ENCODE results near the gene NANOS2. TPM values are rescaled to one million over a fixed set of nuclear protein-coding genes. Genes with fewer than 3 reads are reported as not detected.

NANOS2 gene
- polyA plus RNA-seq, 3 donors, result not detected

GRCh38 chr19:45908956-45909355, 5.6 kb downstream of the NANOS2 start:
- no peaks in the 10 kb centered on the region for H3K79me2 ChIP-seq (ENCODE audit: insufficient read depth, low read length)
- intact Hi-C loops (cut with micrococcal nuclease), result no loop called here
- H4K20me1 ChIP-seq (ENCODE audit: insufficient read depth, low read length), result no peaks in the 10 kb centered on the region
- no peaks in the 10 kb centered on the region for H3K4me1 Mint-ChIP-seq
- H3K27ac Mint-ChIP-seq, result no peak overlapping the region
- H3K4me1 ChIP-seq (ENCODE audit: control insufficient read depth in 1 of 2, insufficient read depth in 2 of 2, low read length in 2 of 2), result no peaks in the 10 kb centered on the region
- H3K27me3 ChIP-seq (ENCODE audit: control insufficient read depth in 2 of 2, insufficient read depth in 2 of 2, low read length in 2 of 2), result peaks cover 0 to 2% of the 10 kb centered on the region in 2 donors
- no peak overlapping the region for H3K27ac ChIP-seq (ENCODE audit: low read depth in 1 of 2, low read length in 2 of 2)
- H3K36me3 ChIP-seq (replicated peaks in 1 of 2; ENCODE audit: control insufficient read depth in 1 of 2, insufficient read depth in 2 of 2, low read length in 2 of 2), result no peaks in the 10 kb centered on the region
- H3K27me3 Mint-ChIP-seq (ENCODE audit: low read depth in 3 of 3), result peaks cover 21 to 47% (median 42%) of the 10 kb centered on the region in 3 donors
- WGBS (ENCODE audit: insufficient coverage), result 89% methylated on average over 4 of the region's 5 CpGs
- no peak overlapping the region for H3K9ac ChIP-seq (ENCODE audit: insufficient read depth, low read length, poor library complexity, severe bottlenecking)
- no peak for DNase-seq
- H3K4me3 ChIP-seq (replicated peaks in 1 of 3; ENCODE audit: low read depth in 2 of 3, low read length in 3 of 3), result no peak overlapping the region
- TF ChIP-seq, protein P1, sequence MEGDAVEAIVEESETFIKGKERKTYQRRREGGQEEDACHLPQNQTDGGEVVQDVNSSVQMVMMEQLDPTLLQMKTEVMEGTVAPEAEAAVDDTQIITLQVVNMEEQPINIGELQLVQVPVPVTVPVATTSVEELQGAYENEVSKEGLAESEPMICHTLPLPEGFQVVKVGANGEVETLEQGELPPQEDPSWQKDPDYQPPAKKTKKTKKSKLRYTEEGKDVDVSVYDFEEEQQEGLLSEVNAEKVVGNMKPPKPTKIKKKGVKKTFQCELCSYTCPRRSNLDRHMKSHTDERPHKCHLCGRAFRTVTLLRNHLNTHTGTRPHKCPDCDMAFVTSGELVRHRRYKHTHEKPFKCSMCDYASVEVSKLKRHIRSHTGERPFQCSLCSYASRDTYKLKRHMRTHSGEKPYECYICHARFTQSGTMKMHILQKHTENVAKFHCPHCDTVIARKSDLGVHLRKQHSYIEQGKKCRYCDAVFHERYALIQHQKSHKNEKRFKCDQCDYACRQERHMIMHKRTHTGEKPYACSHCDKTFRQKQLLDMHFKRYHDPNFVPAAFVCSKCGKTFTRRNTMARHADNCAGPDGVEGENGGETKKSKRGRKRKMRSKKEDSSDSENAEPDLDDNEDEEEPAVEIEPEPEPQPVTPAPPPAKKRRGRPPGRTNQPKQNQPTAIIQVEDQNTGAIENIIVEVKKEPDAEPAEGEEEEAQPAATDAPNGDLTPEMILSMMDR (IDR thresholded peaks at IDR 0.05), result no peak
- H2AFZ ChIP-seq (ENCODE audit: insufficient read depth, low read depth, low read length, poor library complexity, severe bottlenecking), result no peak overlapping the region
- no peaks in the 10 kb centered on the region for H3K36me3 Mint-ChIP-seq
- H3K9me3 Mint-ChIP-seq, result peaks cover 0 to 1% (median 0%) of the 10 kb centered on the region in 7 donors
- H3K4me3 Mint-ChIP-seq, result no peak overlapping the region
- H3K4me2 ChIP-seq (replicated peaks; ENCODE audit: extremely low read depth, low read length, poor library complexity, severe bottlenecking), result no peak overlapping the region
- H3K9me3 ChIP-seq (replicated peaks in 1 of 2; ENCODE audit: control insufficient read depth in 1 of 2, insufficient read depth in 1 of 2, low read length in 2 of 2), result no peaks in the 10 kb centered on the region

DNA sequence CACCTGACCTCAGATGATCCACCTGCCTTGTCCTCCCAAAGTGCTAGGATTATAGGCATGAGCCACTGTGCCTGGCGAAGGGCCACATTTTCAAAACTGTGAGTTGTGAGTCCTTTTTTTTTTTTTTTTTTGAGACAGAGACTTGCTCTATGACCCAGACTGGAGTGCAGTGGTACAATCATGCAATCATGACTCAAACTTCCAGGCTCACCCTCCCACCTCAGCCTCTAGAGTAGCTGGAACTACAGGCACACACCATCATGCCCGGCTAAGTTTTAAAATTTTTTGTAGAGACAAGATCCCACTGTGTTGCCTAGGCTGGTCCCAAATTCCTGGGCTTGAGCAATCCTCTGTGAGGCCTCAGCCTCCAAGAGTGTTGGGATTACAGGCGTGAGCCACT, 8.4 kb downstream of the NANOS2 start:
- Mint-ChIP-seq H3K4me3 (no peak overlapping the region), H3K27me3 (ENCODE audit: low read depth in 3 of 3) (peaks cover 11 to 37% (median 35%) of the 10 kb centered on the region in 3 donors), H3K9me3 (peaks cover 0 to 3% (median 0%) of the 10 kb centered on the region in 7 donors), H3K27ac (no peak overlapping the region), H3K4me1 (peaks cover 8% of the 10 kb centered on the region), H3K36me3 (no peaks in the 10 kb centered on the region)
- H3K4me1 ChIP-seq (ENCODE audit: control insufficient read depth in 1 of 2, insufficient read depth in 2 of 2, low read length in 2 of 2), result peaks cover 11 to 19% of the 10 kb centered on the region in 2 donors
- H3K9me3 ChIP-seq (replicated peaks in 1 of 2; ENCODE audit: control insufficient read depth in 1 of 2, insufficient read depth in 1 of 2, low read length in 2 of 2), result no peaks in the 10 kb centered on the region
- H3K27ac ChIP-seq (ENCODE audit: low read depth in 1 of 2, low read length in 2 of 2), result no peak overlapping the region
- no peaks in the 10 kb centered on the region for H3K36me3 ChIP-seq (replicated peaks in 1 of 2; ENCODE audit: control insufficient read depth in 1 of 2, insufficient read depth in 2 of 2, low read length in 2 of 2)
- H2AFZ ChIP-seq (ENCODE audit: insufficient read depth, low read depth, low read length, poor library complexity, severe bottlenecking), result no peak overlapping the region
- peaks cover 0 to 2% of the 10 kb centered on the region in 2 donors for H3K27me3 ChIP-seq (ENCODE audit: control insufficient read depth in 2 of 2, insufficient read depth in 2 of 2, low read length in 2 of 2)
- H3K4me3 ChIP-seq (replicated peaks in 1 of 3; ENCODE audit: low read depth in 2 of 3, low read length in 3 of 3), result no peak overlapping the region
- DNase-seq, result no peak
- WGBS (ENCODE audit: insufficient coverage), result 58% methylated on average over 1 of the region's 3 CpGs
- H4K20me1 ChIP-seq (ENCODE audit: insufficient read depth, low read length), result peaks cover 2% of the 10 kb centered on the region
- no peak overlapping the region for H3K4me2 ChIP-seq (replicated peaks; ENCODE audit: extremely low read depth, low read length, poor library complexity, severe bottlenecking)
- no peak overlapping the region for H3K9ac ChIP-seq (ENCODE audit: insufficient read depth, low read length, poor library complexity, severe bottlenecking)
- H3K79me2 ChIP-seq (ENCODE audit: insufficient read depth, low read length), result peaks cover 11% of the 10 kb centered on the region
- intact Hi-C loops (cut with micrococcal nuclease), result no loop called here
- TF ChIP-seq, protein P1 (IDR thresholded peaks at IDR 0.05), result no peak
